DND-41 (cell line): ENCODE results near the gene GNA14.

ENCODE experiments used
- ATAC-seq: fragments of 200-7000 bp; cut with Tn5 transposase; 3 replicates; pipeline ENCODE4 v1.9.1; 2021; ENCODE audit warnings: low read depth; ENCODE audit not compliant: insufficient read depth
- DNase-seq: peaks from one replicate; pipeline ENCODE4 v3.0.0-alpha.2; 2020
- H2AFZ ChIP-seq: 2 replicates; pipeline ENCODE4 v1.6.0; 2012; ENCODE audit warnings: low read depth, low read length
- H3K27ac ChIP-seq: 2 replicates; pipeline ENCODE4 v1.5.1; 2012; ENCODE audit warnings: low read length, inconsistent platforms
- H3K27me3 ChIP-seq: fragments of 200-600 bp; sonication (generic); 2 replicates; pipeline ENCODE4 v1.6.0; 2012; ENCODE audit warnings: low read length, mild to moderate bottlenecking, inconsistent platforms; ENCODE audit not compliant: insufficient read depth, poor library complexity
- H3K36me3 ChIP-seq: 2 replicates; pipeline ENCODE4 v1.5.1; 2012; ENCODE audit warnings: low read length, inconsistent platforms; ENCODE audit not compliant: insufficient read depth
- H3K4me1 ChIP-seq: 2 replicates; pipeline ENCODE4 v1.5.1; 2012; ENCODE audit warnings: mild to moderate bottlenecking, low read length; ENCODE audit not compliant: insufficient read depth
- H3K4me2 ChIP-seq: 2 replicates; pipeline ENCODE4 v1.6.0; 2012; ENCODE audit warnings: mild to moderate bottlenecking, moderate library complexity, low read length, inconsistent platforms; ENCODE audit not compliant: insufficient read depth
- H3K4me3 ChIP-seq, 2 experiments: fragments of 200-600 bp in 1 of 2; shearing (Covaris generic) in 1 of 2; 2 replicates each; pipeline ENCODE4 v1.5.1; 2012 to 2016; ENCODE audit warnings: inconsistent platforms in 2 of 2, low read length in 2 of 2, mild to moderate bottlenecking in 2 of 2, low read depth in 1 of 2, moderate library complexity in 1 of 2
- H3K79me2 ChIP-seq: 2 replicates; pipeline ENCODE4 v1.6.0; 2012; ENCODE audit warnings: low read length, inconsistent platforms; ENCODE audit not compliant: insufficient read depth
- H3K9ac ChIP-seq: 2 replicates; pipeline ENCODE4 v1.6.0; 2012; ENCODE audit warnings: low read depth, mild to moderate bottlenecking, inconsistent platforms, low read length, moderate library complexity
- H3K9me3 ChIP-seq: 2 replicates; pipeline ENCODE4 v1.5.1; 2012; ENCODE audit warnings: low read length, moderate library complexity, mild to moderate bottlenecking, inconsistent platforms; ENCODE audit not compliant: insufficient read depth, severe bottlenecking
- H4K20me1 ChIP-seq: 2 replicates; pipeline ENCODE4 v1.6.0; 2012; ENCODE audit warnings: low read length; ENCODE audit not compliant: insufficient read depth
- EZH2 ChIP-seq: IDR thresholded peaks from 3 replicates; pipeline ENCODE4 v1.6.1; 2012; ENCODE audit warnings: borderline replicate concordance, low read depth, mild to moderate bottlenecking, moderate library complexity, low read length, inconsistent platforms; ENCODE audit not compliant: severe bottlenecking
- TF ChIP-seq, protein P1 (sequence below): IDR thresholded peaks from 2 replicates; pipeline ENCODE4 v1.5.1; 2012; ENCODE audit warnings: borderline replicate concordance, low read length, moderate library complexity, mild to moderate bottlenecking; ENCODE audit not compliant: poor library complexity, severe bottlenecking; ENCODE audit errors: extremely low read depth

The GNA14 gene

DNA sequence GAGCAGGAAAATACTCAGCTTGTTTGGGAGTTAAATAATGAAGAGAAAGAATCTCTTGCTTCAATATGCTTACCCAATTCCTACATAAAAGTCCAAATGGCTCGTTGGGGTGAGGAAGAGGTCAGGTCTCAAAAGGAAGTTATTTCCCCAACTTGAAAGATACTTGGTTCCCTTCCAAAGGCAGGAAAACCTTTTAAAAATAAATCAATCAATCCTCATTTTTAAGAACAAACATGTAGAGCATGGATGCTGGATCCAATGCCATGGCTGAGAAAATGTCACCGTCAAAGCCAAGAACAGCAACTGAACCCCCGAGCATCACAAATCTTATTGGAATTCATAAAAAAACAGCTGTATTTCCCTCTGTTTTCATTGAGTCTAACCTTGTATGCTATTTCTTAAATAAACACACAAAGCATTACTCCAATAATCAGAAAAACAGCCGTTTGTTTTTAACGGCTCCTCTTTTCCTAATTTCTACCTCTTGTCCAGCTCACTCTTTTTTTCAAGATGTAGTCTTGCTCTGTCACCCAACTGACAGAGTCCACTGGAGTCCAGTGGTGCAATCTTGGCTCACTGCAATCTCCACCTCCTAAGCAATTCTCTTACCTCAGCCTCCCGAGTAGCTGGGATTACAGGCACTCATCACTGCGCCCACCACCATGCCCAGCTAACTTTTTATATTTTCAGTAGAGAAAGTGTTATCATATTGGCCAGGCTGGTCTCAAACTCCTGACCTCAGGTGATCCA, 140.7 kb downstream of the GNA14 start:
- no peaks in the 10 kb centered on the region for H4K20me1 ChIP-seq
- ATAC-seq (no peak), DNase-seq (no peak)
- H3K9ac ChIP-seq = no peak overlapping the region
- no peak overlapping the region for H3K4me3 ChIP-seq
- H3K27me3 ChIP-seq = no peaks in the 10 kb centered on the region
- H3K27ac ChIP-seq = no peak overlapping the region
- no peak for TF ChIP-seq EZH2
- TF ChIP-seq, protein P1, sequence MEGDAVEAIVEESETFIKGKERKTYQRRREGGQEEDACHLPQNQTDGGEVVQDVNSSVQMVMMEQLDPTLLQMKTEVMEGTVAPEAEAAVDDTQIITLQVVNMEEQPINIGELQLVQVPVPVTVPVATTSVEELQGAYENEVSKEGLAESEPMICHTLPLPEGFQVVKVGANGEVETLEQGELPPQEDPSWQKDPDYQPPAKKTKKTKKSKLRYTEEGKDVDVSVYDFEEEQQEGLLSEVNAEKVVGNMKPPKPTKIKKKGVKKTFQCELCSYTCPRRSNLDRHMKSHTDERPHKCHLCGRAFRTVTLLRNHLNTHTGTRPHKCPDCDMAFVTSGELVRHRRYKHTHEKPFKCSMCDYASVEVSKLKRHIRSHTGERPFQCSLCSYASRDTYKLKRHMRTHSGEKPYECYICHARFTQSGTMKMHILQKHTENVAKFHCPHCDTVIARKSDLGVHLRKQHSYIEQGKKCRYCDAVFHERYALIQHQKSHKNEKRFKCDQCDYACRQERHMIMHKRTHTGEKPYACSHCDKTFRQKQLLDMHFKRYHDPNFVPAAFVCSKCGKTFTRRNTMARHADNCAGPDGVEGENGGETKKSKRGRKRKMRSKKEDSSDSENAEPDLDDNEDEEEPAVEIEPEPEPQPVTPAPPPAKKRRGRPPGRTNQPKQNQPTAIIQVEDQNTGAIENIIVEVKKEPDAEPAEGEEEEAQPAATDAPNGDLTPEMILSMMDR = no peak
- no peaks in the 10 kb centered on the region for H3K36me3 ChIP-seq
- H3K4me2 ChIP-seq = no peak overlapping the region
- no peaks in the 10 kb centered on the region for H3K4me1 ChIP-seq
- no peaks in the 10 kb centered on the region for H3K79me2 ChIP-seq
- no peak overlapping the region for H2AFZ ChIP-seq
- no peaks in the 10 kb centered on the region for H3K9me3 ChIP-seq

DNA sequence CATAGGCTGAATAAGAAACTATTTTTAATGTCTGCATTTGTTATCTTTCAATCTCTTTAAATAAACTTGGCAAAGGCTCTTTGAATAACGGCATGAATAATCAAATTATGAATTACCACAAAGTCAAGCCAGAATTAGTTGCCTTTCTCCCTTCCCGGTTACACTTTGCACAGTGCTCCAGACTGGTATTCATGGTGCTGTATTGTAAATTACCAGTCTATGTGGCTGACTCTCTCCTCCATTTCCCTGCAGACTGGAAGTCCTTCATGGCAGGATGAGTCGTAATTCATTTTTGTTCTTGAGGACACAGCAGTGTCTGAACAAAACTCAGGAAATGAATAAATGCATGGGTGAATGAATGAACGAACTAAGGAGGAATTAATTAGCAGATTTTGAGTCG, 142.9 kb downstream of the GNA14 start:
- H3K79me2 ChIP-seq = no peaks in the 10 kb centered on the region
- ATAC-seq = no peak
- no peaks in the 10 kb centered on the region for H3K36me3 ChIP-seq
- H2AFZ ChIP-seq = no peak overlapping the region
- H3K27me3 ChIP-seq = no peaks in the 10 kb centered on the region
- no peak overlapping the region for H3K27ac ChIP-seq
- H3K4me3 ChIP-seq = no peak overlapping the region
- no peaks in the 10 kb centered on the region for H4K20me1 ChIP-seq
- TF ChIP-seq, protein P1 = no peak
- TF ChIP-seq EZH2 = no peak
- no peak overlapping the region for H3K9ac ChIP-seq
- H3K9me3 ChIP-seq = no peaks in the 10 kb centered on the region
- no peak overlapping the region for H3K4me2 ChIP-seq
- DNase-seq = no peak
- H3K4me1 ChIP-seq = no peaks in the 10 kb centered on the region

GRCh38 chr9:77502568-77502967, 145.6 kb downstream of the GNA14 start:
- no peak overlapping the region for H3K4me3 ChIP-seq

More at GRCh38 chr9:77502568-77502967, 145.6 kb downstream of the GNA14 start:
- no peaks in the 10 kb centered on the region for H3K36me3 ChIP-seq
- no peak overlapping the region for H2AFZ ChIP-seq
- no peaks in the 10 kb centered on the region for H3K9me3 ChIP-seq
- TF ChIP-seq, protein P1 = no peak
- no peak for TF ChIP-seq EZH2
- no peak overlapping the region for H3K9ac ChIP-seq
- ATAC-seq (no peak), DNase-seq (no peak)
- no peaks in the 10 kb centered on the region for H3K79me2 ChIP-seq
- H3K27ac ChIP-seq = no peak overlapping the region
- H3K4me1 ChIP-seq = no peaks in the 10 kb centered on the region
- H3K27me3 ChIP-seq = no peaks in the 10 kb centered on the region
- H3K4me2 ChIP-seq = no peak overlapping the region
- no peaks in the 10 kb centered on the region for H4K20me1 ChIP-seq
